Measurements from ENCODE around the gene NUDC. TPM values are rescaled to one million over a fixed set of nuclear protein-coding genes. Genes with fewer than 3 reads are reported as not detected.

The NUDC gene
- total and polyA plus RNA-seq, 10 of the 15 experiments (the other 5 are each of a cell fraction or from before 2014, with no cell fraction given), result 5.5 to 227 (median 67.4) TPM

DNA sequence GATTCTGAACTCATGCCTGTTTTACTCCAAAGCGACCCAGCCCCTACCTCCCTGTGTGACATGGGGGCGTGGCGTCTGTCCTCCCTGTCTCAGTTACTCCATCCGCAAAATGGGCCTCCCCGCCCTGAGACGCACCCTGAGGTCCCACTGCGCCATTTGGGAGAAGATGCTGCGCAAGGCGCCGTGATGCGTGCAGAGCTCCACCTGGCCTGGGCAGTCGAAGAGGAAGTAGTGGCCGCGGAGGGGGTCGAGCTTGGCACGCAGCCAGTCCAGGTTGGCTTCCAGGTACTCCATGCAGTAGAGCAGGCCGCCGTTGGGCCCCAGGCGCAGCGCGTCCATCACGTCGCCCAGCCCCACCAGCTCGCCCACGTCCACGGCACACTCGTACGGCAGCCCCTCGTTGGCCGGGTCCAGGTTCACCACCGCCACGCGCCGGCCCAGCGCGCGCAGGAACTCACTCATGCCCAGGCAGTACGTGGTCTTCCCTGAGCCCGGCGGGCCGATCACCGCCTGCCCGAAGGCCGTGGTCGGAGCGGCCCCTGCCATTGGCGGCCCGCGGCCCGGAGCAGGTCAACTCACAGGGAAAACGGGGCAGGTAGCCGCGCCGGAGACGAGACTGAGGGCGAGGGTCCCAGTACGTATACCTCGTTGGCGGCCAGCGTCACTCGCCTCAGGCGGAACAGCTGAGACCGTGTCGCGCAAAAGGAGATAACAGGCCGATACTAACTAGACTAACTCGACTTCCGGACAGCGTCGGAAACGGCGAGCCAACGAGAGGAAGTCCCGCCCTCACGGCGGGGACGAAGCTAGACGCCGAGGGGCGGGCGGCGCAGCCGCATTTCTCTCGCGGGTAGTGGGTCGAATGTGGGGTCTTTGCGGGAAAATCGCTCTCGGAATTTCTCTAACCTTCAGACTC is 31.7 kb upstream of the NUDC start, which contains the start of gene GPN2 (continued):
- TF ChIP-seq, protein P1, sequence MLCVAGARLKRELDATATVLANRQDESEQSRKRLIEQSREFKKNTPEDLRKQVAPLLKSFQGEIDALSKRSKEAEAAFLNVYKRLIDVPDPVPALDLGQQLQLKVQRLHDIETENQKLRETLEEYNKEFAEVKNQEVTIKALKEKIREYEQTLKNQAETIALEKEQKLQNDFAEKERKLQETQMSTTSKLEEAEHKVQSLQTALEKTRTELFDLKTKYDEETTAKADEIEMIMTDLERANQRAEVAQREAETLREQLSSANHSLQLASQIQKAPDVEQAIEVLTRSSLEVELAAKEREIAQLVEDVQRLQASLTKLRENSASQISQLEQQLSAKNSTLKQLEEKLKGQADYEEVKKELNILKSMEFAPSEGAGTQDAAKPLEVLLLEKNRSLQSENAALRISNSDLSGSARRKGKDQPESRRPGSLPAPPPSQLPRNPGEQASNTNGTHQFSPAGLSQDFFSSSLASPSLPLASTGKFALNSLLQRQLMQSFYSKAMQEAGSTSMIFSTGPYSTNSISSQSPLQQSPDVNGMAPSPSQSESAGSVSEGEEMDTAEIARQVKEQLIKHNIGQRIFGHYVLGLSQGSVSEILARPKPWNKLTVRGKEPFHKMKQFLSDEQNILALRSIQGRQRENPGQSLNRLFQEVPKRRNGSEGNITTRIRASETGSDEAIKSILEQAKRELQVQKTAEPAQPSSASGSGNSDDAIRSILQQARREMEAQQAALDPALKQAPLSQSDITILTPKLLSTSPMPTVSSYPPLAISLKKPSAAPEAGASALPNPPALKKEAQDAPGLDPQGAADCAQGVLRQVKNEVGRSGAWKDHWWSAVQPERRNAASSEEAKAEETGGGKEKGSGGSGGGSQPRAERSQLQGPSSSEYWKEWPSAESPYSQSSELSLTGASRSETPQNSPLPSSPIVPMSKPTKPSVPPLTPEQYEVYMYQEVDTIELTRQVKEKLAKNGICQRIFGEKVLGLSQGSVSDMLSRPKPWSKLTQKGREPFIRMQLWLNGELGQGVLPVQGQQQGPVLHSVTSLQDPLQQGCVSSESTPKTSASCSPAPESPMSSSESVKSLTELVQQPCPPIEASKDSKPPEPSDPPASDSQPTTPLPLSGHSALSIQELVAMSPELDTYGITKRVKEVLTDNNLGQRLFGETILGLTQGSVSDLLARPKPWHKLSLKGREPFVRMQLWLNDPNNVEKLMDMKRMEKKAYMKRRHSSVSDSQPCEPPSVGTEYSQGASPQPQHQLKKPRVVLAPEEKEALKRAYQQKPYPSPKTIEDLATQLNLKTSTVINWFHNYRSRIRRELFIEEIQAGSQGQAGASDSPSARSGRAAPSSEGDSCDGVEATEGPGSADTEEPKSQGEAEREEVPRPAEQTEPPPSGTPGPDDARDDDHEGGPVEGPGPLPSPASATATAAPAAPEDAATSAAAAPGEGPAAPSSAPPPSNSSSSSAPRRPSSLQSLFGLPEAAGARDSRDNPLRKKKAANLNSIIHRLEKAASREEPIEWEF (IDR thresholded peaks at IDR 0.05; ENCODE audit: insufficient replicate concordance, low read depth, low read length), result peak; percentile 17
- TF ChIP-seq, protein P2, sequence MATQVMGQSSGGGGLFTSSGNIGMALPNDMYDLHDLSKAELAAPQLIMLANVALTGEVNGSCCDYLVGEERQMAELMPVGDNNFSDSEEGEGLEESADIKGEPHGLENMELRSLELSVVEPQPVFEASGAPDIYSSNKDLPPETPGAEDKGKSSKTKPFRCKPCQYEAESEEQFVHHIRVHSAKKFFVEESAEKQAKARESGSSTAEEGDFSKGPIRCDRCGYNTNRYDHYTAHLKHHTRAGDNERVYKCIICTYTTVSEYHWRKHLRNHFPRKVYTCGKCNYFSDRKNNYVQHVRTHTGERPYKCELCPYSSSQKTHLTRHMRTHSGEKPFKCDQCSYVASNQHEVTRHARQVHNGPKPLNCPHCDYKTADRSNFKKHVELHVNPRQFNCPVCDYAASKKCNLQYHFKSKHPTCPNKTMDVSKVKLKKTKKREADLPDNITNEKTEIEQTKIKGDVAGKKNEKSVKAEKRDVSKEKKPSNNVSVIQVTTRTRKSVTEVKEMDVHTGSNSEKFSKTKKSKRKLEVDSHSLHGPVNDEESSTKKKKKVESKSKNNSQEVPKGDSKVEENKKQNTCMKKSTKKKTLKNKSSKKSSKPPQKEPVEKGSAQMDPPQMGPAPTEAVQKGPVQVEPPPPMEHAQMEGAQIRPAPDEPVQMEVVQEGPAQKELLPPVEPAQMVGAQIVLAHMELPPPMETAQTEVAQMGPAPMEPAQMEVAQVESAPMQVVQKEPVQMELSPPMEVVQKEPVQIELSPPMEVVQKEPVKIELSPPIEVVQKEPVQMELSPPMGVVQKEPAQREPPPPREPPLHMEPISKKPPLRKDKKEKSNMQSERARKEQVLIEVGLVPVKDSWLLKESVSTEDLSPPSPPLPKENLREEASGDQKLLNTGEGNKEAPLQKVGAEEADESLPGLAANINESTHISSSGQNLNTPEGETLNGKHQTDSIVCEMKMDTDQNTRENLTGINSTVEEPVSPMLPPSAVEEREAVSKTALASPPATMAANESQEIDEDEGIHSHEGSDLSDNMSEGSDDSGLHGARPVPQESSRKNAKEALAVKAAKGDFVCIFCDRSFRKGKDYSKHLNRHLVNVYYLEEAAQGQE (IDR thresholded peaks at IDR 0.05; ENCODE audit: low read depth, low read length), result no peak
- peak; percentile 39; the same call in 1 of the 2 replicates for TF ChIP-seq HCFC1 (IDR thresholded peaks at IDR 0.05; ENCODE audit: low read length)
- 0 out of 2 replicates have a peak, but pooled peaks have one; percentile 63 for TF ChIP-seq IKZF1 (conservative IDR thresholded peaks at IDR 0.05)
- TF ChIP-seq, protein P3, sequence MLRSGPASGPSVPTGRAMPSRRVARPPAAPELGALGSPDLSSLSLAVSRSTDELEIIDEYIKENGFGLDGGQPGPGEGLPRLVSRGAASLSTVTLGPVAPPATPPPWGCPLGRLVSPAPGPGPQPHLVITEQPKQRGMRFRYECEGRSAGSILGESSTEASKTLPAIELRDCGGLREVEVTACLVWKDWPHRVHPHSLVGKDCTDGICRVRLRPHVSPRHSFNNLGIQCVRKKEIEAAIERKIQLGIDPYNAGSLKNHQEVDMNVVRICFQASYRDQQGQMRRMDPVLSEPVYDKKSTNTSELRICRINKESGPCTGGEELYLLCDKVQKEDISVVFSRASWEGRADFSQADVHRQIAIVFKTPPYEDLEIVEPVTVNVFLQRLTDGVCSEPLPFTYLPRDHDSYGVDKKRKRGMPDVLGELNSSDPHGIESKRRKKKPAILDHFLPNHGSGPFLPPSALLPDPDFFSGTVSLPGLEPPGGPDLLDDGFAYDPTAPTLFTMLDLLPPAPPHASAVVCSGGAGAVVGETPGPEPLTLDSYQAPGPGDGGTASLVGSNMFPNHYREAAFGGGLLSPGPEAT (IDR thresholded peaks at IDR 0.05; ENCODE audit: low read depth), result peak; percentile 26; the same call in 1 of the 2 replicates
- TF ChIP-seq E4F1 (IDR thresholded peaks at IDR 0.05; ENCODE audit: borderline replicate concordance, partially characterized antibody), result peak; percentile 33
- peak; percentile 35 for TF ChIP-seq BACH1 (IDR thresholded peaks at IDR 0.05; ENCODE audit: borderline replicate concordance)
- TF ChIP-seq KDM1A (IDR thresholded peaks at IDR 0.05; ENCODE audit: borderline replicate concordance), result no peak
- TF ChIP-seq ATF7 (IDR thresholded peaks at IDR 0.05; ENCODE audit: low read depth), result no peak
- TF ChIP-seq, protein P4, sequence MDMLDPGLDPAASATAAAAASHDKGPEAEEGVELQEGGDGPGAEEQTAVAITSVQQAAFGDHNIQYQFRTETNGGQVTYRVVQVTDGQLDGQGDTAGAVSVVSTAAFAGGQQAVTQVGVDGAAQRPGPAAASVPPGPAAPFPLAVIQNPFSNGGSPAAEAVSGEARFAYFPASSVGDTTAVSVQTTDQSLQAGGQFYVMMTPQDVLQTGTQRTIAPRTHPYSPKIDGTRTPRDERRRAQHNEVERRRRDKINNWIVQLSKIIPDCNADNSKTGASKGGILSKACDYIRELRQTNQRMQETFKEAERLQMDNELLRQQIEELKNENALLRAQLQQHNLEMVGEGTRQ (IDR thresholded peaks at IDR 0.05; ENCODE audit: borderline replicate concordance, low read depth, low read length), result no peak
- TF ChIP-seq GABPA (IDR thresholded peaks at IDR 0.05; ENCODE audit: low read depth), result peak; percentile 94
- TF ChIP-seq SMAD5 (IDR thresholded peaks at IDR 0.05; ENCODE audit: low read depth), result no peak
- peak; percentile 93 for TF ChIP-seq PML (IDR thresholded peaks at IDR 0.05; ENCODE audit: low read length)
- no peak for TF ChIP-seq IRF4 (IDR thresholded peaks at IDR 0.05; ENCODE audit: low read depth, low read length)

Measured in GM12878 (cell line).